Measurements from ENCODE around the gene ACSS2.
"Not testable (repeated sequence)": the region's sequence is repeated elsewhere in the genome, so short reads cannot be mapped to it uniquely, and the experiment has no call there.

Gene ACSS2

GRCh38 chr20:34892671-34893070 lies 16.3 kb downstream of the ACSS2 start:
- Histone ChIP-seq H3K4me2 (no peak overlapping the region), H3K4me1 (ENCODE audit: low read depth, poor library complexity, severe bottlenecking) (no peaks in the 10 kb centered on the region)
- TF ChIP-seq CTCF (conservative IDR thresholded peaks at IDR 0.05; ENCODE audit: low read depth, low read length), result no peak

DNA sequence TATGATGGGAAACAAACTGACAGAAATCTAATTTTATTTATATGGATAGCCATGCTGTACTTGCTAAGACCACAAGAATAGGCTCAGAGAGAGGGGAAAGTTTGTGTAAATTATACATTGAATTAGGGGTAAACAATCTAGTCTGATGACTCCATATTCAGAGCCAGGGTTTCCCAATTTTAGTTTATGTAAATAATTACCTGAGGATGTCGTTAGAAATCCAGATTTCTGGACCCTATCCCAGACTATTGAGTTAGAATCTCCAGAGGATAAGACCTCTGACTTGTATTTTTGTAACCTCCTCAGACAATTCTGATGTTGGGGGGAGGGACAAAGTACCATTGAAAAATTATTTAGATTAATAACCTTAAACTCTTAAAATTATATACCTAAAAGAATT lies 18.3 kb downstream of the ACSS2 start:
- H3K4me3 ChIP-seq (IDR thresholded peaks at IDR 0.05; ENCODE audit: insufficient read depth, low read depth, low read length), result no peak overlapping the region
- H3K27ac ChIP-seq, result no peak overlapping the region
- no peak overlapping the region for H3K4me2 ChIP-seq
- H3K4me1 ChIP-seq (ENCODE audit: low read depth, poor library complexity, severe bottlenecking), result no peaks in the 10 kb centered on the region
- H3K27me3 ChIP-seq (ENCODE audit: insufficient read depth, low read depth), result no peaks in the 10 kb centered on the region
- no peak for TF ChIP-seq CTCF (conservative IDR thresholded peaks at IDR 0.05; ENCODE audit: low read depth, low read length)
- no peak overlapping the region for H2AFZ ChIP-seq (ENCODE audit: low read depth)
- no peaks in the 10 kb centered on the region for H3K79me2 ChIP-seq (ENCODE audit: insufficient read depth, low read depth)
- no peaks in the 10 kb centered on the region for H4K20me1 ChIP-seq (ENCODE audit: insufficient read depth)
- no peaks in the 10 kb centered on the region for H3K36me3 ChIP-seq (ENCODE audit: insufficient read depth)
- H3K9ac ChIP-seq, result no peak overlapping the region

More at GRCh38 chr20:34892671-34893070, 16.3 kb downstream of the ACSS2 start:
- Histone ChIP-seq H2AFZ (ENCODE audit: low read depth) (no peak overlapping the region), H3K27ac (no peak overlapping the region), H3K79me2 (ENCODE audit: insufficient read depth, low read depth) (no peaks in the 10 kb centered on the region), H4K20me1 (ENCODE audit: insufficient read depth) (no peaks in the 10 kb centered on the region), H3K27me3 (ENCODE audit: insufficient read depth, low read depth) (no peaks in the 10 kb centered on the region), H3K4me3 (IDR thresholded peaks at IDR 0.05; ENCODE audit: insufficient read depth, low read depth, low read length) (no peak overlapping the region), H3K9ac (no peak overlapping the region), H3K36me3 (ENCODE audit: insufficient read depth) (no peaks in the 10 kb centered on the region)

DNA sequence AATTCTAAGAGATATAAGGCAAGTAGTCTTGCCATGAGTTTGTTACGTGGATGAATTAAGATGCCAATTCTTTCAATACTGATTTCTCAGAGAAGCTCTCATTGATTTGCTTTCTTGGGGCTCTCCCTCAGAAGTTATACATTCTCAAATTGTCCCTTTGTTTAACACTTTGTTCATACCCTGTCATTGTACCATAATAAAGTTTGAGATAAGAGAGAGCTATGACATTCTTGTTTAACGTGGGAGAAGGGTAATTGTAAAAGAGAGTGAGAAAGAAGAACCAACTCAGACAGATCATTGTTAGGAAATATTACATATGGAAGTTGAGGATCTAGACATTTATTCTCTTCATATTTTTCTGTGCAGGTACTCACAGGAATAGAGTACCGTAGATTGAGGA lies 19.1 kb downstream of the ACSS2 start:
- H3K4me3 ChIP-seq (IDR thresholded peaks at IDR 0.05; ENCODE audit: insufficient read depth, low read depth, low read length), result no peak overlapping the region
- no peaks in the 10 kb centered on the region for H3K36me3 ChIP-seq (ENCODE audit: insufficient read depth)
- no peak for TF ChIP-seq CTCF (conservative IDR thresholded peaks at IDR 0.05; ENCODE audit: low read depth, low read length)
- H3K79me2 ChIP-seq (ENCODE audit: insufficient read depth, low read depth), result no peaks in the 10 kb centered on the region
- H3K9ac ChIP-seq, result no peak overlapping the region
- H3K4me1 ChIP-seq (ENCODE audit: low read depth, poor library complexity, severe bottlenecking), result no peaks in the 10 kb centered on the region
- H2AFZ ChIP-seq (ENCODE audit: low read depth), result no peak overlapping the region
- H4K20me1 ChIP-seq (ENCODE audit: insufficient read depth), result no peaks in the 10 kb centered on the region
- H3K27ac ChIP-seq, result no peak overlapping the region
- H3K27me3 ChIP-seq (ENCODE audit: insufficient read depth, low read depth), result no peaks in the 10 kb centered on the region
- no peak overlapping the region for H3K4me2 ChIP-seq

- H3K4me1 ChIP-seq (ENCODE audit: low read depth, poor library complexity, severe bottlenecking), result no peaks in the 10 kb centered on the region
- no peaks in the 10 kb centered on the region for H4K20me1 ChIP-seq (ENCODE audit: insufficient read depth)
- H2AFZ ChIP-seq (ENCODE audit: low read depth), result no peak overlapping the region
- no peaks in the 10 kb centered on the region for H3K36me3 ChIP-seq (ENCODE audit: insufficient read depth)
- no peaks in the 10 kb centered on the region for H3K79me2 ChIP-seq (ENCODE audit: insufficient read depth, low read depth)
- no peaks in the 10 kb centered on the region for H3K27me3 ChIP-seq (ENCODE audit: insufficient read depth, low read depth)
- no peak overlapping the region for H3K4me2 ChIP-seq
- TF ChIP-seq CTCF (conservative IDR thresholded peaks at IDR 0.05; ENCODE audit: low read depth, low read length), result no peak
- no peak overlapping the region for H3K9ac ChIP-seq
- no peak overlapping the region for H3K4me3 ChIP-seq (IDR thresholded peaks at IDR 0.05; ENCODE audit: insufficient read depth, low read depth, low read length)
- H3K27ac ChIP-seq, result no peak overlapping the region
Measured at GRCh38 chr20:34896086-34896621, 19.7 kb downstream of the ACSS2 start.

GRCh38 chr20:34898129-34898528 lies 21.7 kb downstream of the ACSS2 start:
- not testable (repeated sequence) for H3K79me2 ChIP-seq (ENCODE audit: insufficient read depth, low read depth); H3K27me3 ChIP-seq (ENCODE audit: insufficient read depth, low read depth); H3K4me1 ChIP-seq (ENCODE audit: low read depth, poor library complexity, severe bottlenecking); H3K9ac ChIP-seq; H3K4me2 ChIP-seq; H3K4me3 ChIP-seq (IDR thresholded peaks at IDR 0.05; ENCODE audit: insufficient read depth, low read depth, low read length); H2AFZ ChIP-seq (ENCODE audit: low read depth); H3K36me3 ChIP-seq (ENCODE audit: insufficient read depth); H4K20me1 ChIP-seq (ENCODE audit: insufficient read depth); H3K27ac ChIP-seq

DNA sequence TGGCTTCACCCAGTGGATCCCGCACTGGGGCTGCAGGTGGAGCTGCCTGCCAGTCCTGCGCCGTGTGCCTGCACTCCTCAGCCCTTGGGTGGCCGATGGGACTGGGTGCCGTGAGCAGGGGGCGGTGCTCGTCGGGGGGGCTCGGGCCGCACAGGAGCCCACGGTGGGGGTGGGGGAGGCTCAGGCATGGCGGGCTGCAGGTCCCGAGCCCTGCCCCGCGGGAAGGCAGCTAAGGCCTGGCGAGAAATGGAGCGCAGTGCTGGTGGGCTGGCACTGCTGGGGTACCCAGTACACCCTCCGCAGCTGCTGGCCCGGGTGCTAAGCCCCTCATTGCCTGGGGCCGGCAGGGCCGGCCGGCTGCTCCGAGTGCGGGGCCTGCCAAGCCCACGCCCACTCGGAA lies 22.3 kb downstream of the ACSS2 start:
- H3K79me2 ChIP-seq (ENCODE audit: insufficient read depth, low read depth); H3K27ac ChIP-seq; H3K27me3 ChIP-seq (ENCODE audit: insufficient read depth, low read depth); H3K4me2 ChIP-seq; H4K20me1 ChIP-seq (ENCODE audit: insufficient read depth); H3K4me1 ChIP-seq (ENCODE audit: low read depth, poor library complexity, severe bottlenecking); H3K4me3 ChIP-seq (IDR thresholded peaks at IDR 0.05; ENCODE audit: insufficient read depth, low read depth, low read length); H2AFZ ChIP-seq (ENCODE audit: low read depth); H3K9ac ChIP-seq; H3K36me3 ChIP-seq (ENCODE audit: insufficient read depth): not testable (repeated sequence)

Measured in KMS-11 (cell line).